GM12878 (cell line): ENCODE results near the gene IQGAP3. TPM values are rescaled to one million over a fixed set of nuclear protein-coding genes. Genes with fewer than 3 reads are reported as not detected.

Experiments used
- ATAC-seq: fragments of 200-7000 bp; cut with Tn5 transposase; 3 replicates; pipeline ENCODE4 v1.9.1; 2020; ENCODE audit warnings: mild to moderate bottlenecking, moderate library complexity
- BruUV-seq: library from RNA; stranded (reverse); fragments of 400-500 nt; replicated peaks from 2 replicates; lab custom pipeline; 2021; lab: Mats Ljungman, UMichigan
- CTCF ChIA-PET: fragments of 300-600 bp; sonication (Branson Sonifier 250); formaldehyde crosslinking; extraction: SDS; loops from one replicate; lab custom pipeline; 2021; ENCODE audit warnings: inconsistent platforms; lab: Yijun Ruan, JAX
- POLR2A ChIA-PET: fragments of 350-600 bp; formaldehyde crosslinking; extraction: SDS; loops from one replicate; lab custom pipeline; 2021; ENCODE audit warnings: inconsistent platforms; lab: Charles Lee
- RAD21 ChIA-PET: fragments of 300-600 bp; sonication (Branson Sonifier 250); formaldehyde crosslinking; loops from one replicate; lab custom pipeline; 2023; ENCODE audit warnings: antibody characterized with exemption; ENCODE audit not compliant: unreplicated experiment; lab: Charles Lee
- SMC1A ChIA-PET: fragments of 300-600 bp; sonication (Branson Sonifier 250); formaldehyde crosslinking; loops from one replicate; lab custom pipeline; 2023; ENCODE audit not compliant: unreplicated experiment, uncharacterized antibody; lab: Charles Lee
- DNase-seq: peaks from one replicate; pipeline ENCODE4 v3.0.0-alpha.2; 2011; ENCODE audit warnings: low read depth, low spot score
- FAIRE-seq: peaks from 3 replicates; lab custom pipeline; 2011; peaks lifted over from hg19 to GRCh38; lab: Jason Lieb, UNC
- H2AFZ ChIP-seq: 2 replicates; pipeline ENCODE4 v1.6.0; 2011; ENCODE audit warnings: low read depth, low read length, control low read depth; ENCODE audit not compliant: control insufficient read depth
- H3K27ac ChIP-seq: 2 replicates; pipeline ENCODE4 v1.5.1; 2011; ENCODE audit warnings: control low read depth; ENCODE audit not compliant: control insufficient read depth, insufficient read depth
- H3K27me3 ChIP-seq, 2 experiments: replicated peaks in 1 of 2; 2 replicates each; pipeline versions ENCODE4 v1.6.0 to v1.6.1; 2011; ENCODE audit warnings: low read length in 1 of 2; ENCODE audit not compliant: control insufficient read depth in 2 of 2, insufficient read depth in 2 of 2
- H3K36me3 ChIP-seq, 2 experiments: 2 replicates each; pipeline ENCODE4 v1.5.1; 2011; ENCODE audit warnings: low read length in 1 of 2; ENCODE audit not compliant: control insufficient read depth in 2 of 2, insufficient read depth in 2 of 2
- H3K4me1 ChIP-seq: 2 replicates; pipeline ENCODE4 v1.6.1; 2011; ENCODE audit warnings: mild to moderate bottlenecking, low read length, moderate library complexity, mixed read lengths; ENCODE audit not compliant: control insufficient read depth, insufficient read depth
- H3K4me2 ChIP-seq: 2 replicates; pipeline ENCODE4 v1.6.0; 2011; ENCODE audit warnings: control low read depth; ENCODE audit not compliant: control insufficient read depth, insufficient read depth
- H3K4me3 ChIP-seq: fragments of 200-600 bp; sonication (generic); 2 replicates; pipeline ENCODE4 v1.5.1; 2016
- H3K79me2 ChIP-seq: 2 replicates; pipeline ENCODE4 v1.6.0; 2011; ENCODE audit warnings: low read length; ENCODE audit not compliant: control insufficient read depth, insufficient read depth
- H3K9ac ChIP-seq: 2 replicates; pipeline ENCODE4 v1.8.0; 2011; ENCODE audit warnings: low read length, control low read depth, mixed read lengths; ENCODE audit not compliant: control insufficient read depth, insufficient read depth
- H3K9me3 ChIP-seq: replicated peaks from 3 replicates; pipeline ENCODE4 v1.5.1; 2011; ENCODE audit warnings: mild to moderate bottlenecking, low read length; ENCODE audit not compliant: control insufficient read depth, insufficient read depth
- H4K20me1 ChIP-seq: 2 replicates; pipeline ENCODE4 v1.6.0; 2011; ENCODE audit not compliant: control insufficient read depth, insufficient read depth
- ATF7 ChIP-seq: fragments of 450-650 bp; IDR thresholded peaks from 2 replicates; pipeline ENCODE4 v1.6.1; 2016; ENCODE audit warnings: low read depth, mild to moderate bottlenecking
- MYB ChIP-seq: fragments of 150-350 bp; IDR thresholded peaks from 2 replicates; pipeline ENCODE4 v1.6.1; 2014; ENCODE audit warnings: mild to moderate bottlenecking, low read depth, low read length, borderline replicate concordance
- NFYB ChIP-seq: IDR thresholded peaks from 2 replicates; pipeline ENCODE4 v1.6.1; 2011; ENCODE audit warnings: low read depth, mild to moderate bottlenecking, low read length, improper control_type of control experiment, moderate library complexity; ENCODE audit not compliant: insufficient read depth
- NR2F1 ChIP-seq: fragments of 450-650 bp; conservative IDR thresholded peaks from 2 replicates; pipeline ENCODE4 v1.6.1; 2017; ENCODE audit warnings: mild to moderate bottlenecking
- RAD21 ChIP-seq: IDR thresholded peaks from 2 replicates; pipeline ENCODE4 v1.6.1; 2011; ENCODE audit warnings: mild to moderate bottlenecking, low read depth, low read length, moderate library complexity; ENCODE audit not compliant: insufficient read depth
- SIN3A ChIP-seq: IDR thresholded peaks from 2 replicates; pipeline ENCODE4 v1.6.1; 2012; ENCODE audit warnings: low read depth, low read length, improper control_type of control experiment
- YY1 ChIP-seq: IDR thresholded peaks from 2 replicates; pipeline ENCODE4 v1.6.1; 2011; ENCODE audit warnings: low read depth, mild to moderate bottlenecking, low read length
- ZNF217 ChIP-seq: fragments of 450-650 bp; IDR thresholded peaks from 2 replicates; pipeline ENCODE4 v1.6.1; 2017; ENCODE audit warnings: antibody characterized with exemption, mild to moderate bottlenecking
- ZNF592 ChIP-seq: fragments of 450-650 bp; IDR thresholded peaks from 2 replicates; pipeline ENCODE4 v1.6.1; 2017; ENCODE audit warnings: mild to moderate bottlenecking, moderate library complexity
- WGBS: methylation state at CpG from one replicate; pipeline ENCODE4 v1.1.6; 2016; ENCODE audit warnings: low lambda C conversion rate; ENCODE audit not compliant: insufficient replicate concordance, insufficient coverage; ENCODE audit errors: missing lambda C conversion rate; 5-methylcytosine and 5-hydroxymethylcytosine counted together
- in situ Hi-C: fragments of 300-500 bp; cut with MboI; formaldehyde crosslinking; loops from 9 replicates; pipeline ENCODE4 v1.14.3; 2018; ENCODE audit warnings: mixed read lengths
- intact Hi-C: fragments of 100-400 bp; cut with micrococcal nuclease; formaldehyde crosslinking; loops from one replicate; pipeline ENCODE4 v1.14.2; 2022; ENCODE audit not compliant: unreplicated experiment
- polyA plus RNA-seq, 11 experiments: library from polyadenylated mRNA; depleted of rRNA in 4 of 11; unstranded in 6 of 11; stranded (reverse) in 5 of 11; fragments of >200 nt; fragmentation: Nextera tagmentation in 4 of 11; fragmentation: Illumina TruSeq in 1 of 11; extraction: Ambion mirVana in 4 of 11; extraction: Trizol in 1 of 11; gene quantifications; 1 replicate in 1 of 11; 2 replicates in 10 of 11; pipeline versions ENCODE4 v1.2.1 to v1.2.3, GENCODE V29; 2011 to 2016; ENCODE audit warnings: inconsistent platforms in 2 of 11, missing spikeins in 2 of 11, low read depth in 1 of 11
- total RNA-seq, 4 experiments: library from RNA; depleted of rRNA in 3 of 4; stranded (reverse); fragments of >200 nt in 3 of 4; fragmentation: Illumina TruSeq in 1 of 4; extraction: Trizol in 1 of 4; gene quantifications; 2 replicates each; pipeline versions ENCODE4 v1.2.1 to v1.2.3, GENCODE V29; 2013 to 2021

The IQGAP3 gene
- total and polyA plus RNA-seq, 10 of the 15 experiments (the other 5 are each of a cell fraction or from before 2014, with no cell fraction given), result 1.1 to 10.7 (median 7.9) TPM

- Histone ChIP-seq H3K4me1 (peaks cover 86% of the 10 kb centered on the region), H3K4me3 (peak overlapping the region; percentile 48), H3K36me3 (peaks cover 2 to 7% of the 10 kb centered on the region in 2 experiments; a peak in 2 of 4 replicates), H3K4me2 (peak overlapping the region; percentile 82), H3K9me3 (no peaks in the 10 kb centered on the region), H3K79me2 (peaks cover 100% of the 10 kb centered on the region), H2AFZ (no peak overlapping the region), H4K20me1 (no peaks in the 10 kb centered on the region), H3K27ac (peak overlapping the region; percentile 96), H3K9ac (peak overlapping the region; percentile 79), H3K27me3 (no peaks in the 10 kb centered on the region)
- ChIA-PET RAD21 (interaction anchor here (1.0 to 13.6 kb wide), 5 partner anchors 10 to 115 kb away, joined by 4 to 323 read pairs (median 55); partner anchors contain the start of gene MEF2D), CTCF (interaction anchor here (1.0 to 8.0 kb wide), 5 partner anchors 8 to 115 kb away, joined by 3 to 175 read pairs (median 12); partner anchors contain the start of gene MEF2D), SMC1A (interaction anchor here (0.7 to 21.2 kb wide), 4 partner anchors 9 to 71 kb away, joined by 3 to 460 read pairs (median 30); partner anchors contain the start of gene MEF2D), POLR2A (interaction anchor here (0.6 to 23.9 kb wide), 5 partner anchors 9 to 168 kb away, joined by 3 to 630 read pairs (median 3); partner anchors contain the start of gene MEF2D)
- intact Hi-C loops, result no loop called here
- in situ Hi-C loops, result no loop called here
- 0 out of 2 replicates have a peak, but pooled peaks have one; percentile 33 for TF ChIP-seq NFYB
- TF ChIP-seq NR2F1, result 0 out of 2 replicates have a peak, but pooled peaks have one; percentile 8
- no peak for TF ChIP-seq ATF7
- TF ChIP-seq YY1, result 0 out of 2 replicates have a peak, but pooled peaks have one; percentile 7
- no peak for FAIRE-seq
- WGBS, result 3% methylated on average over 11 of the region's 11 CpGs
- no TSS peak for BruUV-seq
- DNase-seq, result no peak
- no peak for ATAC-seq
Measured at GRCh38 chr1:156493154-156493631, 79.2 kb downstream of the IQGAP3 start.

- no peaks in the 10 kb centered on the region for H3K9me3 ChIP-seq
- no peaks in the 10 kb centered on the region for H3K27me3 ChIP-seq
- peaks cover 90% of the 10 kb centered on the region for H3K4me1 ChIP-seq
- ChIA-PET RAD21 (interaction anchor here (0.5 to 13.6 kb wide), 8 partner anchors 10 to 228 kb away, joined by 4 to 323 read pairs (median 10); partner anchors contain the start of gene MEF2D), CTCF (interaction anchor here (1.0 to 8.0 kb wide), 7 partner anchors 8 to 115 kb away, joined by 3 to 175 read pairs (median 25); partner anchors contain the start of gene MEF2D), SMC1A (interaction anchor here (0.7 to 21.2 kb wide), 6 partner anchors 10 to 71 kb away, joined by 3 to 460 read pairs (median 5); partner anchors contain the start of gene MEF2D), POLR2A (interaction anchor here (0.6 to 23.9 kb wide), 8 partner anchors 8 to 168 kb away, joined by 3 to 630 read pairs (median 8); partner anchors contain the start of genes MEF2D and NAXE)
- 3% methylated on average over 7 of the region's 7 CpGs for WGBS
- intact Hi-C loops, result no loop called here
- peak overlapping the region; percentile 96 for H3K27ac ChIP-seq
- in situ Hi-C loops, result no loop called here
- no peak for DNase-seq
- H3K36me3 ChIP-seq, result peaks cover 2 to 7% of the 10 kb centered on the region in 2 experiments; a peak in 2 of 4 replicates
- no TSS peak for BruUV-seq
- peak; percentile 11 for ATAC-seq
- no peak overlapping the region for H2AFZ ChIP-seq
- peaks cover 100% of the 10 kb centered on the region for H3K79me2 ChIP-seq
- FAIRE-seq, result no peak
- H3K9ac ChIP-seq, result peak overlapping the region; percentile 79
- no peaks in the 10 kb centered on the region for H4K20me1 ChIP-seq
- H3K4me3 ChIP-seq, result peak overlapping the region; percentile 48
- H3K4me2 ChIP-seq, result peak overlapping the region; percentile 82
- TF ChIP-seq RAD21 (no peak), MYB (peak; percentile 94), ZNF592 (no peak), SIN3A (no peak), ZNF217 (no peak)
Measured at GRCh38 chr1:156492591-156493080, 79.7 kb downstream of the IQGAP3 start.
